Esophagus muscularis mucosa (tissue), 4 donors: Measurements from ENCODE around the gene VWA3B. TPM values are rescaled to one million over a fixed set of nuclear protein-coding genes. Genes with fewer than 3 reads are reported as not detected.
"Not testable (repeated sequence)": the region's sequence is repeated elsewhere in the genome, so short reads cannot be mapped to it uniquely, and the experiment has no call there.

ENCODE experiments used
- DNase-seq: peaks from one replicate; pipeline ENCODE4 v3.0.0-alpha.2; 2017; ENCODE audit errors: extremely low spot score
- H3K27ac ChIP-seq, 4 donors: fragments of 200-600 bp; sonication (generic); replicated peaks in 1 of 4; 1 replicate in 3 of 4; 2 replicates in 1 of 4; pipeline ENCODE4 v1.5.1; 2016 to 2019; ENCODE audit warnings: mild to moderate bottlenecking in 1 of 4
- H3K27me3 ChIP-seq, 4 donors: fragments of 200-600 bp; sonication (generic); one replicate each; pipeline versions ENCODE4 v1.5.1 to v1.6.0; 2016 to 2019
- H3K36me3 ChIP-seq, 4 donors: fragments of 200-600 bp; sonication (generic); one replicate each; pipeline ENCODE4 v1.5.1; 2016 to 2019
- H3K4me1 ChIP-seq, 4 donors: fragments of 200-600 bp; sonication (generic); one replicate each; pipeline ENCODE4 v1.5.1; 2016 to 2019
- H3K4me3 ChIP-seq, 4 donors: fragments of 200-600 bp; sonication (generic); 1 replicate in 2 of 4; 2 replicates in 2 of 4; pipeline ENCODE4 v1.5.1; 2016 to 2019; ENCODE audit warnings: mild to moderate bottlenecking in 4 of 4, moderate library complexity in 1 of 4
- H3K9me3 ChIP-seq, 4 donors: fragments of 200-600 bp; sonication (generic); 1 replicate in 3 of 4; 2 replicates in 1 of 4; pipeline ENCODE4 v1.5.1; 2016 to 2019
- CTCF ChIP-seq, 3 experiments: fragments of 200-600 bp in 2 of 3; fragments of 450-650 bp in 1 of 3; sonication (generic) in 2 of 3; IDR thresholded peaks; one replicate each; pipeline ENCODE4 v1.5.1; 2017 to 2019; ENCODE audit warnings: antibody characterized with exemption in 3 of 3, mild to moderate bottlenecking in 2 of 3, moderate library complexity in 1 of 3
- EP300 ChIP-seq: sonication (generic); formaldehyde crosslinking; IDR thresholded peaks from one replicate; pipeline ENCODE4 v1.6.1; 2017; ENCODE audit warnings: antibody characterized with exemption
- POLR2A ChIP-seq: fragments of 450-650 bp; IDR thresholded peaks from one replicate; pipeline ENCODE4 v1.6.1; 2017; ENCODE audit warnings: antibody characterized with exemption, moderate library complexity, mild to moderate bottlenecking, low read depth
- POLR2AphosphoS5 ChIP-seq, 2 donors: sonication (generic); formaldehyde crosslinking; IDR thresholded peaks; one replicate each; pipeline ENCODE4 v1.6.1; 2017; ENCODE audit warnings: antibody characterized with exemption in 2 of 2
- WGBS: methylation state at CpG from one replicate; pipeline ENCODE4 v1.1.5; 2018; 5-methylcytosine and 5-hydroxymethylcytosine counted together
- intact Hi-C: fragments of 100-400 bp; cut with DNase I; formaldehyde crosslinking; loops from one replicate; pipeline ENCODE4 v1.15.1; 2023
- total RNA-seq, 4 donors: library from RNA; depleted of rRNA; stranded (reverse); fragments of >200 nt; gene quantifications; one replicate each; pipeline versions ENCODE4 v1.1.0 to v1.2.1, GENCODE V29; 2016

VWA3B gene
- total RNA-seq, 4 donors from 2014 or later, result not detected

DNA sequence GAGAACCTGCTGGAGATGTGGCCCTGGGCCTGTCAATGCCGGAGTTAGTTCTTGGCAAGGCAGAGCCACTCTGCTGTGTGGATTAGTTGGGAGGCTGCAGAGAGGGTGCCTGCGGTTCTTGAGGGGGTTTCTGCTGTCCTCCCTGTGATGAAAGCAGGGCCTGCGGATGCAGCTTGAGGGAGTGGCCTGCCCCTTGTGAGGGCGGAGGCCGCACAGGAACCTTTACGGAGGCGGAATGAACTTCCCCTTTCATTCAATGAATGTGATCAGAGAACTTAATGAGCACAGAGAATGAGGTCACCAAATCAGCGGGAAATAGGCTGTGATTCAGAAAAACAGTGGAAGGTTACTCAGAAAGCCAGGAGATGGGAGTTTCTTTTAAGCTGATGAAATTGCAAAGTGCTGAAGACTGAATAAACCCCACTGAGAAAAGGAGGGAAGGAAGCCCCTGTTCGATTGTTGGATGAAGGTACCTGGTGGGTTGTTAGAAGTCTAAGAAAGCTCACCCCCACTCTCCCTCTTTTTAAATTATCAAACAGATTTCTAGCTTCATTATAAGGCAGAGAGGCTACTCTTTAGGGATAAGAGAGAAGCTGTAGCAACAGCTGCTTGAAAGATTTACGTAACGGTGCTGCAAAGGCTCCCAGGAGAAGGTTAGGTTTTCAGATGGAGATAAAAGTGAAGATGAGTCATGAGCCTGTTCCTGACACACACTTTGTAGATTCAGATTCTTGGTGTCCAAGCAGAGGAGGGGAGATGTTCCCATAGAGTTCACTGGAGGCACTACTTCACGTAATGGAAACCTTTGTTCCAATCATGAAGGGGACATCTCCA lies 47.4 kb downstream of the VWA3B start:
- TF ChIP-seq POLR2AphosphoS5 (IDR thresholded peaks at IDR 0.05), result peak in 1 of 2 donors; percentile 34
- no peak for TF ChIP-seq EP300
- no peak for TF ChIP-seq POLR2A
- no peak for TF ChIP-seq CTCF (IDR thresholded peaks at IDR 0.05)
- intact Hi-C loops, result no loop called here
- Histone ChIP-seq H3K9me3 (no peaks in the 10 kb centered on the region), H3K27me3 (no peaks in the 10 kb centered on the region), H3K36me3 (no peaks in the 10 kb centered on the region), H3K4me1 (peaks cover 0 to 13% (median 6%) of the 10 kb centered on the region in 4 donors), H3K27ac (peak overlapping the region in 1 of 4 donors; percentile 23), H3K4me3 (no peak overlapping the region)
- WGBS, result 75% methylated on average over 12 of the region's 12 CpGs
- peak; percentile 86 for DNase-seq

DNA sequence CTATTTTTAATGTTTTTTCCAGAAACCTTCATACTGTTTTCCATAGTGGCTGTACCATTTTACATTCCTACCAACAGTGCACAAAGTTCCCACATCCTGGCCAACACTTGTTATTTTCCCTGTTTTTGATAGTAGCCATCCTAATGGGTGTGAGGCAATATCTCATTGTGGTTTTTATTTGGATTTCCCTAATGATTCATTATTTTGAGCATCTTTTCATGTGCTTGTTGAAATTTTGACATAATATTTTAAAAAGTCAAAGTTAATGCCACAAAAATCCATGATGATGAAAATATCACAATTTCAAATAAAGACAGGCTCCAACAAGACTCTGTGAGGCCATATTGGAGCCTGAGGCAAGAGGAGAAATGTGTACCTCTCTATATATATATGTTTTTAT lies 50.2 kb downstream of the VWA3B start:
- no peaks in the 10 kb centered on the region for H3K27me3 ChIP-seq
- H3K4me3 ChIP-seq, result no peak overlapping the region
- H3K4me1 ChIP-seq, result peaks cover 7 to 16% (median 10%) of the 10 kb centered on the region in 4 donors
- H3K27ac ChIP-seq, result no peak overlapping the region
- no peaks in the 10 kb centered on the region for H3K9me3 ChIP-seq
- intact Hi-C loops, result no loop called here
- no peak for DNase-seq
- no peaks in the 10 kb centered on the region for H3K36me3 ChIP-seq
- TF ChIP-seq POLR2A (no peak), CTCF (IDR thresholded peaks at IDR 0.05) (no peak), EP300 (no peak), POLR2AphosphoS5 (IDR thresholded peaks at IDR 0.05) (no peak)

DNA sequence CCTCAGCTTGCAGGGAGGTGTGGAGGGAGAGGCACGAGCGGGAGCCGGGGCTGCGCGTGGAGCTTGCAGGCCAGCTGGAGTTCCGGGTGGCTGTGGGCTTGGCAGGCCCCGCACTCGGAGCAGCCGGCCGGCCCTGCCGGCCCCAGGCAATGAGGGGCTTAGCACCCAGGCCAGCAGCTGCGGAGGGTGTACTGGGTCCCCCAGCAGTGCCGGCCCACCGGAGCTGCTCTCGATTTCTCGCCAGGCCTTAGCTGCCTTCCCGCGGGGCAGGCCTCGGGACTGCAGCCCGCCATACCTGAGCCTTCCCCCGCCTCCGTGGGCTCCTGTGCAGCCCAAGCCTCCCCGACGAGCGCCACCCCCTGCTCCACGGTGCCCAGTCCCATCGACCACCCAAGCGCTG lies 52.0 kb downstream of the VWA3B start:
- DNase-seq, H3K27me3 ChIP-seq, H3K36me3 ChIP-seq, intact Hi-C loops, H3K4me3 ChIP-seq, H3K9me3 ChIP-seq, H3K27ac ChIP-seq: not testable (repeated sequence)
- H3K4me1 ChIP-seq, result peaks cover 7 to 13% (median 10%) of the 10 kb centered on the region in 4 donors
- WGBS, result 92% methylated on average over 5 of the region's 28 CpGs

- no peaks in the 10 kb centered on the region for H3K36me3 ChIP-seq
- H3K9me3 ChIP-seq, result no peaks in the 10 kb centered on the region
- TF ChIP-seq EP300 (no peak), POLR2AphosphoS5 (IDR thresholded peaks at IDR 0.05) (no peak), CTCF (IDR thresholded peaks at IDR 0.05) (no peak), POLR2A (no peak)
- whole genome bisulfite sequencing, result 35% methylated on average over 3 of the region's 5 CpGs
- peaks cover 0 to 8% (median 6%) of the 10 kb centered on the region in 4 donors for H3K4me1 ChIP-seq
- no peaks in the 10 kb centered on the region for H3K27me3 ChIP-seq
- no peak overlapping the region for H3K4me3 ChIP-seq
- DNase-seq, result no peak
- H3K27ac ChIP-seq, result no peak overlapping the region
- intact Hi-C loops, result no loop called here
Observed at GRCh38 chr2:98140210-98140609, 53.2 kb downstream of the VWA3B start.

DNA sequence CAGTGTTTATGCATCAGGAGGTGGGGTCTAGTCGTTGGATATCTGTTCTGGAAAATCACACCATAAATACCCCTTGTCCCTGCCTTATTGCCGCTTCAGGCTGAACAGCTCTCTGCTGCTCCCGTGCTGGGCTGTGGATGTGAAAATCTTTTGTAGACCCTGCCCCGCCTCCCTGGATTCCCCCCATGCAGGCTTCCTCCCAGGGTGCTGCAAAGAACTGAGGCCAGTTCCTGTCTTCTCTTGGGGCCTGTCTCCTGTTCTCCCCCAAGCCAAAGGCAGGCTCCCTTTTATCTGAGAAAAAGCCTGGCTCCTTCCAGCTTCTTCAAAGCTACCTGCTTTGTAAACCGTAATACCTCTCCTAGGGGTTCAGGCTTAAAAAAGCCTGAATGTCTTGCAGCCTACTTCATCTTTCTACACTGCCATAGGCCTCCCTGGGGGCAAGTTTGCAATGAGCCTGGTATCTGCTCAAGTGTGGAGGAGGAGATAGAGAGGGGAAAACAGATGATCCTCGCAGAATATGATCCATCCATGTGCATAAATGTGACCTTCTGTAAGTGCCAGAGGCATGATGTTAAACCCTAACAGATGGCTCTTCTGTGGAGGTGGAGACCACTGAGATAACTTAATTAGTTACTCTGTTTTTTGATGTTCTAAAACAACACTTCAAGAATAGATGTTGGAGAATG lies 55.3 kb downstream of the VWA3B start:
- peaks cover 0 to 4% (median 0%) of the 10 kb centered on the region in 4 donors for H3K9me3 ChIP-seq
- H3K27me3 ChIP-seq, result no peaks in the 10 kb centered on the region
- H3K4me3 ChIP-seq, result no peak overlapping the region
- peaks cover 0 to 8% (median 6%) of the 10 kb centered on the region in 4 donors for H3K4me1 ChIP-seq
- no peak overlapping the region for H3K27ac ChIP-seq
- intact Hi-C loops, result no loop called here
- no peak for TF ChIP-seq EP300
- WGBS, result 80% methylated on average over 6 of the region's 6 CpGs
- DNase-seq, result no peak
- no peaks in the 10 kb centered on the region for H3K36me3 ChIP-seq
